Measurements from ENCODE around the gene GABRG3. TPM values are rescaled to one million over a fixed set of nuclear protein-coding genes. Genes with fewer than 3 reads are reported as not detected.

The GABRG3 gene
- total and polyA plus RNA-seq, 2 donors from 2014 or later = not detected

- no peak overlapping the region for H3K9ac ChIP-seq (ENCODE audit: low read length in 3 of 3)
- H3K36me3 ChIP-seq (ENCODE audit: control insufficient read depth in 2 of 3, insufficient read depth in 3 of 3, low read length in 3 of 3) = no peaks in the 10 kb centered on the region
- no peaks in the 10 kb centered on the region for H3K4me1 ChIP-seq (ENCODE audit: control insufficient read depth in 2 of 3, insufficient read depth in 2 of 3, low read depth in 1 of 3, low read length in 3 of 3)
- no peak overlapping the region for H3K27ac ChIP-seq (ENCODE audit: low read depth in 2 of 2, low read length in 2 of 2)
- no peaks in the 10 kb centered on the region for H3K9me3 ChIP-seq (ENCODE audit: control insufficient read depth in 2 of 3, insufficient read depth in 1 of 3, low read length in 3 of 3)
- DNase-seq (no peak), FAIRE-seq (no peak)
- H3K27me3 ChIP-seq (ENCODE audit: control insufficient read depth, insufficient read depth, low read length) = no peaks in the 10 kb centered on the region
- intact Hi-C loops (cut with DNase I) = no loop called here
- H3K4me3 ChIP-seq (ENCODE audit: low read length in 3 of 3) = no peak overlapping the region
- TF ChIP-seq CTCF (IDR thresholded peaks at IDR 0.05; ENCODE audit: borderline replicate concordance, extremely low read depth, insufficient read depth) = no peak
Observed at GRCh38 chr15:27134481-27134880, 163.5 kb downstream of the GABRG3 start.

GRCh38 chr15:27135151-27135550 is 164.2 kb downstream of the GABRG3 start:
- no peak overlapping the region for H3K4me3 ChIP-seq (ENCODE audit: low read length in 3 of 3)
- intact Hi-C loops (cut with DNase I) = no loop called here
- DNase-seq = no peak

GRCh38 chr15:27137127-27137526 is 166.1 kb downstream of the GABRG3 start:
- no peak overlapping the region for H3K27ac ChIP-seq (ENCODE audit: low read depth in 2 of 2, low read length in 2 of 2)
- DNase-seq (no peak), FAIRE-seq (no peak)
- no peaks in the 10 kb centered on the region for H3K9me3 ChIP-seq (ENCODE audit: control insufficient read depth in 2 of 3, insufficient read depth in 1 of 3, low read length in 3 of 3)
- no peaks in the 10 kb centered on the region for H3K4me1 ChIP-seq (ENCODE audit: control insufficient read depth in 2 of 3, insufficient read depth in 2 of 3, low read depth in 1 of 3, low read length in 3 of 3)
- H3K27me3 ChIP-seq (ENCODE audit: control insufficient read depth, insufficient read depth, low read length) = no peaks in the 10 kb centered on the region
- H3K4me3 ChIP-seq (ENCODE audit: low read length in 3 of 3) = no peak overlapping the region
- no peak overlapping the region for H3K9ac ChIP-seq (ENCODE audit: low read length in 3 of 3)
- H3K36me3 ChIP-seq (ENCODE audit: control insufficient read depth in 2 of 3, insufficient read depth in 3 of 3, low read length in 3 of 3) = no peaks in the 10 kb centered on the region
- no peak for TF ChIP-seq CTCF (IDR thresholded peaks at IDR 0.05; ENCODE audit: borderline replicate concordance, extremely low read depth, insufficient read depth)
- intact Hi-C loops (cut with DNase I) = no loop called here

More at GRCh38 chr15:27135151-27135550, 164.2 kb downstream of the GABRG3 start:
- no peaks in the 10 kb centered on the region for H3K9me3 ChIP-seq (ENCODE audit: control insufficient read depth in 2 of 3, insufficient read depth in 1 of 3, low read length in 3 of 3)
- TF ChIP-seq CTCF (IDR thresholded peaks at IDR 0.05; ENCODE audit: borderline replicate concordance, extremely low read depth, insufficient read depth) = no peak
- no peaks in the 10 kb centered on the region for H3K36me3 ChIP-seq (ENCODE audit: control insufficient read depth in 2 of 3, insufficient read depth in 3 of 3, low read length in 3 of 3)
- FAIRE-seq = no peak
- no peaks in the 10 kb centered on the region for H3K27me3 ChIP-seq (ENCODE audit: control insufficient read depth, insufficient read depth, low read length)
- H3K4me1 ChIP-seq (ENCODE audit: control insufficient read depth in 2 of 3, insufficient read depth in 2 of 3, low read depth in 1 of 3, low read length in 3 of 3) = no peaks in the 10 kb centered on the region
- H3K9ac ChIP-seq (ENCODE audit: low read length in 3 of 3) = no peak overlapping the region
- no peak overlapping the region for H3K27ac ChIP-seq (ENCODE audit: low read depth in 2 of 2, low read length in 2 of 2)

- no peaks in the 10 kb centered on the region for H3K4me1 ChIP-seq (ENCODE audit: control insufficient read depth in 2 of 3, insufficient read depth in 2 of 3, low read depth in 1 of 3, low read length in 3 of 3)
- DNase-seq = no peak
- FAIRE-seq = no peak
- H3K27me3 ChIP-seq (ENCODE audit: control insufficient read depth, insufficient read depth, low read length) = no peaks in the 10 kb centered on the region
- H3K27ac ChIP-seq (ENCODE audit: low read depth in 2 of 2, low read length in 2 of 2) = no peak overlapping the region
- H3K36me3 ChIP-seq (ENCODE audit: control insufficient read depth in 2 of 3, insufficient read depth in 3 of 3, low read length in 3 of 3) = no peaks in the 10 kb centered on the region
- H3K9ac ChIP-seq (ENCODE audit: low read length in 3 of 3) = no peak overlapping the region
- H3K4me3 ChIP-seq (ENCODE audit: low read length in 3 of 3) = no peak overlapping the region
- H3K9me3 ChIP-seq (ENCODE audit: control insufficient read depth in 2 of 3, insufficient read depth in 1 of 3, low read length in 3 of 3) = no peaks in the 10 kb centered on the region
- no peak for TF ChIP-seq CTCF (IDR thresholded peaks at IDR 0.05; ENCODE audit: borderline replicate concordance, extremely low read depth, insufficient read depth)
- intact Hi-C loops (cut with DNase I) = no loop called here
Observed at GRCh38 chr15:27165590-27165989, 194.6 kb downstream of the GABRG3 start.
